ENCODE results near the gene PVALEF.

GRCh38 chr17:81134064-81134781, 31.1 kb upstream of the PVALEF start:
- TF ChIP-seq POLR2A (IDR thresholded peaks at IDR 0.05; ENCODE audit: low read length) (no peak), GATA1 (IDR thresholded peaks at IDR 0.05; ENCODE audit: low read depth, low read length) (no peak)
